OCI-LY1 (cell line): Measurements from ENCODE around the gene WDFY2.

Experiments
- H2AFZ ChIP-seq: fragments of 200-600 bp; sonication (generic), shearing (Covaris generic); 2 replicates; pipeline ENCODE4 v1.6.0; 2014; ENCODE audit warnings: antibody characterized with exemption, mild to moderate bottlenecking, low read length
- H3F3A ChIP-seq: fragments of 200-600 bp; sonication (generic), shearing (Covaris generic); 2 replicates; pipeline ENCODE4 v1.6.0; 2014; ENCODE audit warnings: mild to moderate bottlenecking, antibody characterized with exemption, low read length, moderate library complexity; ENCODE audit not compliant: insufficient read depth
- H3K27ac ChIP-seq: fragments of 200-600 bp; sonication (generic); 2 replicates; pipeline ENCODE4 v1.5.1; 2014; ENCODE audit warnings: low read length, mixed run types, mild to moderate bottlenecking, low read depth; ENCODE audit not compliant: poor library complexity, severe bottlenecking
- H3K27me3 ChIP-seq: fragments of 200-600 bp; sonication (generic); 2 replicates; pipeline ENCODE4 v1.6.0; 2014; ENCODE audit warnings: antibody characterized with exemption, mild to moderate bottlenecking, low read length, moderate library complexity; ENCODE audit not compliant: insufficient read depth
- H3K36me3 ChIP-seq: fragments of 200-600 bp; sonication (generic); 2 replicates; pipeline ENCODE4 v1.6.1; 2014; ENCODE audit warnings: mild to moderate bottlenecking, antibody characterized with exemption, low read length, moderate library complexity, mixed read lengths; ENCODE audit not compliant: insufficient read depth
- H3K4me1 ChIP-seq: fragments of 200-600 bp; sonication (generic); 2 replicates; pipeline ENCODE4 v1.5.1; 2014; ENCODE audit warnings: mild to moderate bottlenecking, low read length, moderate library complexity; ENCODE audit not compliant: insufficient read depth, severe bottlenecking
- H3K4me2 ChIP-seq: fragments of 200-600 bp; sonication (generic), shearing (Covaris generic); 2 replicates; pipeline ENCODE4 v1.6.1; 2014; ENCODE audit warnings: low read length
- H3K4me3 ChIP-seq: fragments of 200-600 bp; sonication (generic); 2 replicates; pipeline ENCODE4 v1.5.1; 2014; ENCODE audit warnings: low read length, low read depth, mild to moderate bottlenecking, mixed read lengths; ENCODE audit not compliant: poor library complexity, severe bottlenecking
- H3K79me2 ChIP-seq: fragments of 200-600 bp; shearing (Covaris generic); 2 replicates; pipeline ENCODE4 v1.6.1; 2016; ENCODE audit warnings: mixed run types, low read length, mixed read lengths; ENCODE audit not compliant: insufficient read depth
- H3K9ac ChIP-seq: fragments of 200-600 bp; sonication (generic), shearing (Covaris generic); 2 replicates; pipeline ENCODE4 v1.6.1; 2014; ENCODE audit warnings: mild to moderate bottlenecking, low read length, mixed read lengths
- H3K9me2 ChIP-seq: fragments of 200-600 bp; sonication (generic), shearing (Covaris generic); 2 replicates; pipeline ENCODE4 v1.6.1; 2014; ENCODE audit warnings: low read depth, mild to moderate bottlenecking, low read length, mixed read lengths
- H3K9me3 ChIP-seq: fragments of 200-600 bp; shearing (Covaris generic); 2 replicates; pipeline ENCODE4 v1.6.1; 2014; ENCODE audit warnings: low read length, mixed read lengths
- H4K20me1 ChIP-seq: fragments of 200-600 bp; sonication (generic), shearing (Covaris generic); 2 replicates; pipeline ENCODE4 v1.6.0; 2016; ENCODE audit warnings: mild to moderate bottlenecking, low read length; ENCODE audit not compliant: insufficient read depth
- EZH2 ChIP-seq: fragments of 200-600 bp; sonication (generic), shearing (Covaris generic); IDR thresholded peaks from 2 replicates; pipeline ENCODE4 v1.8.0; 2017; ENCODE audit warnings: borderline replicate concordance, mixed run types, mild to moderate bottlenecking, antibody characterized with exemption, low read length, moderate library complexity, mixed read lengths
- TF ChIP-seq, protein P1 (sequence below): fragments of 200-600 bp; sonication (generic), shearing (Covaris generic); IDR thresholded peaks from 2 replicates; pipeline ENCODE4 v1.5.1; 2017; ENCODE audit warnings: mild to moderate bottlenecking, antibody characterized with exemption, low read length, moderate library complexity, mixed read lengths

Gene WDFY2

GRCh38 chr13:51784097-51784496 lies 199.8 kb downstream of the WDFY2 start:
- H4K20me1 ChIP-seq = no peaks in the 10 kb centered on the region
- no peaks in the 10 kb centered on the region for H3K9me3 ChIP-seq
- no peaks in the 10 kb centered on the region for H3K9me2 ChIP-seq
- H3F3A ChIP-seq = no peaks in the 10 kb centered on the region
- H3K27me3 ChIP-seq = no peaks in the 10 kb centered on the region
- no peaks in the 10 kb centered on the region for H3K79me2 ChIP-seq
- no peaks in the 10 kb centered on the region for H3K36me3 ChIP-seq
- no peak overlapping the region for H3K9ac ChIP-seq
- H2AFZ ChIP-seq = no peak overlapping the region
- TF ChIP-seq, protein P1, sequence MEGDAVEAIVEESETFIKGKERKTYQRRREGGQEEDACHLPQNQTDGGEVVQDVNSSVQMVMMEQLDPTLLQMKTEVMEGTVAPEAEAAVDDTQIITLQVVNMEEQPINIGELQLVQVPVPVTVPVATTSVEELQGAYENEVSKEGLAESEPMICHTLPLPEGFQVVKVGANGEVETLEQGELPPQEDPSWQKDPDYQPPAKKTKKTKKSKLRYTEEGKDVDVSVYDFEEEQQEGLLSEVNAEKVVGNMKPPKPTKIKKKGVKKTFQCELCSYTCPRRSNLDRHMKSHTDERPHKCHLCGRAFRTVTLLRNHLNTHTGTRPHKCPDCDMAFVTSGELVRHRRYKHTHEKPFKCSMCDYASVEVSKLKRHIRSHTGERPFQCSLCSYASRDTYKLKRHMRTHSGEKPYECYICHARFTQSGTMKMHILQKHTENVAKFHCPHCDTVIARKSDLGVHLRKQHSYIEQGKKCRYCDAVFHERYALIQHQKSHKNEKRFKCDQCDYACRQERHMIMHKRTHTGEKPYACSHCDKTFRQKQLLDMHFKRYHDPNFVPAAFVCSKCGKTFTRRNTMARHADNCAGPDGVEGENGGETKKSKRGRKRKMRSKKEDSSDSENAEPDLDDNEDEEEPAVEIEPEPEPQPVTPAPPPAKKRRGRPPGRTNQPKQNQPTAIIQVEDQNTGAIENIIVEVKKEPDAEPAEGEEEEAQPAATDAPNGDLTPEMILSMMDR = no peak
- no peak for TF ChIP-seq EZH2
- peaks cover 8% of the 10 kb centered on the region for H3K4me1 ChIP-seq
- no peak overlapping the region for H3K27ac ChIP-seq
- no peak overlapping the region for H3K4me3 ChIP-seq
- no peak overlapping the region for H3K4me2 ChIP-seq

- no peak for TF ChIP-seq EZH2
- TF ChIP-seq, protein P1 = no peak
- Histone ChIP-seq H3K27ac (no peak overlapping the region), H3K4me3 (no peak overlapping the region), H3K27me3 (no peaks in the 10 kb centered on the region), H3F3A (no peaks in the 10 kb centered on the region), H3K4me2 (no peak overlapping the region), H2AFZ (no peak overlapping the region), H3K79me2 (no peaks in the 10 kb centered on the region), H4K20me1 (no peaks in the 10 kb centered on the region), H3K9me2 (no peaks in the 10 kb centered on the region), H3K36me3 (no peaks in the 10 kb centered on the region), H3K9me3 (no peaks in the 10 kb centered on the region), H3K9ac (no peak overlapping the region), H3K4me1 (peaks cover 8% of the 10 kb centered on the region)
Measured at GRCh38 chr13:51785712-51786424, 201.6 kb downstream of the WDFY2 start.

- no peaks in the 10 kb centered on the region for H3K9me2 ChIP-seq
- TF ChIP-seq, protein P1 = no peak
- no peak for TF ChIP-seq EZH2
- no peaks in the 10 kb centered on the region for H3K36me3 ChIP-seq
- no peak overlapping the region for H3K27ac ChIP-seq
- H3K4me1 ChIP-seq = peaks cover 3% of the 10 kb centered on the region
- no peaks in the 10 kb centered on the region for H3K79me2 ChIP-seq
- no peaks in the 10 kb centered on the region for H3K27me3 ChIP-seq
- H3K9me3 ChIP-seq = no peaks in the 10 kb centered on the region
- no peak overlapping the region for H3K4me3 ChIP-seq
- no peak overlapping the region for H3K9ac ChIP-seq
- H2AFZ ChIP-seq = no peak overlapping the region
- no peaks in the 10 kb centered on the region for H3F3A ChIP-seq
- no peak overlapping the region for H3K4me2 ChIP-seq
- H4K20me1 ChIP-seq = no peaks in the 10 kb centered on the region
Measured at GRCh38 chr13:51786425-51787265, 202.4 kb downstream of the WDFY2 start.
